ENCODE results near the gene CYTL1.

GRCh38 chr4:4985844-4986243 is 33.4 kb downstream of the CYTL1 start:
- TF ChIP-seq POLR2A (IDR thresholded peaks at IDR 0.05; ENCODE audit: low read length) (no peak), MAFK (IDR thresholded peaks at IDR 0.05; ENCODE audit: partially characterized antibody) (no peak), CTCF (IDR thresholded peaks at IDR 0.05) (peak; percentile 21; the same call in 1 of the 3 replicates), HOXB5 (CRISPR knock-in tag; IDR thresholded peaks at IDR 0.05) (no peak), PHF8 (IDR thresholded peaks at IDR 0.05; ENCODE audit: borderline replicate concordance, low read depth) (no peak), MYC (IDR thresholded peaks at IDR 0.05; ENCODE audit: borderline replicate concordance, low read length) (no peak), BCL3 (IDR thresholded peaks at IDR 0.05) (no peak), SREBF2 (IDR thresholded peaks at IDR 0.05) (no peak), SMC3 (IDR thresholded peaks at IDR 0.05) (no peak), TP53 (CRISPR knock-in tag; IDR thresholded peaks at IDR 0.05) (no peak), CHD2 (IDR thresholded peaks at IDR 0.05; ENCODE audit: low read length, partially characterized antibody) (no peak)
